ACHN (cell line): ENCODE data around the gene TAPT1.

Experiments used
- DNase-seq: peaks from one replicate; pipeline ENCODE4 v3.0.0-alpha.2; 2015
- in situ Hi-C: cut with HindIII; loops from 2 replicates; pipeline ENCODE4 v1.10.0; 2017; ENCODE audit warnings: low sequenced_read_pairs, low pct_ligation_motif_present, low pct_unique_long_range_greater_than_20kb

The TAPT1 gene

DNA sequence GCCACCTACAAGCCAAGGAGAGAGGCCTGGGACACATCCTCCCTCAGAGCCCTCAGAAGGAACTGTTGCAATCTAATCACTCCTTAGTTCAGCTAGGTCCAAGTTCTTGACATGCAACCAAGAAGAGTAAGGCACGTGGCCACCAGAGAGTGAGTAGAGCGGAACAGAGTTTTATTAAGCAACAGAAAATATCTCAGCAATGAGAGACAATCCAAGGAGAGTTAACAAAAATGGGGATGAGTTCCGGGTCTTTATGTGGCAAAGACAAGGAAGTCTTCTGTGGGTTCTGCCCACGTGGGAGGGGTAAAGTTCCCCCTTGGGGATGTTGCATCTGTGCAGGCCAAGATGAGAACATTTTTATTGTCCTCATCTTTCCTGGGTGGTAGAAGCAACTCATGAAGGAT lies 104.0 kb downstream of the TAPT1 start:
- DNase-seq: no peak
- in situ Hi-C loops: no loop called here

DNA sequence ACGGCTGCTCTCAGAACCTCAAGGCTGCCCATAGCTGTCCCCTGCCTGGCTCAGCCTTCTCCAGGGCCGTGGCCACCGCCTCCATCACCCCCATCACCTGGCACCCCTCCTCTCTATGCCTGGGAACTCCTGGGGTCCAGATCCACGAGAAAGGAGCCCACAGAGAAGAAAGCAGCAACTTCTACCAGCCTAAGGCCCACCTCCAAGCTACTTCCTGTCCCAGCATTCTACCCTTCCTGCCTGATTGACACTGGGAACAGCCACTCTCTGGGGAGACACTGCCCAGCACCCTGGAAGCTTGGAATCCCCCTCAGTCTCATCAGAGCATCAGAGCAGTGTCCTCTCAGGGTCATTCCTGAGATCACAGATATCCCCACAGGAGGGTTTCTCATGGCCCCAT lies 105.6 kb downstream of the TAPT1 start:
- no peak for DNase-seq

DNA sequence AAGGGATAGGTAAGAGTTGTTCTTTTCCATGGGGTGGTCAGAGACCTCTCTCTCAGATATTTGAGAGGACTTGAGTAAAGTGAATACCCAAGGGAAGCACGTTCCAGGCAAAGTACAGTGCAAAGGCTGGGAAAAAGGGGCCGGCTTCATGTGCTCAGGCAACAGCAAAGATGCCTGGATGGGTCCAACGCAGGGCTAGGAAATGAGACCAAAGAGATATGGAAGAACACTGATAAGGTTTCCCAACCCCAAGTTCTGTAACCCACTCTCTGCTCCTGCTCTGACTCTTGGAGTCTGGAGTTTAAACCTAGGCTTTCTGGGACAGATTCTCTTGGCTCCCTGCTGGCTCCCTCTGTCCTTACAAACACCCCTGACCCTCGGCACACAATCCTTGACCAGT lies 106.3 kb downstream of the TAPT1 start:
- DNase-seq: no peak
- in situ Hi-C loops: no loop called here

More for the DNA sequence above, 105.6 kb downstream of the TAPT1 start:
- in situ Hi-C loops: no loop called here

DNA sequence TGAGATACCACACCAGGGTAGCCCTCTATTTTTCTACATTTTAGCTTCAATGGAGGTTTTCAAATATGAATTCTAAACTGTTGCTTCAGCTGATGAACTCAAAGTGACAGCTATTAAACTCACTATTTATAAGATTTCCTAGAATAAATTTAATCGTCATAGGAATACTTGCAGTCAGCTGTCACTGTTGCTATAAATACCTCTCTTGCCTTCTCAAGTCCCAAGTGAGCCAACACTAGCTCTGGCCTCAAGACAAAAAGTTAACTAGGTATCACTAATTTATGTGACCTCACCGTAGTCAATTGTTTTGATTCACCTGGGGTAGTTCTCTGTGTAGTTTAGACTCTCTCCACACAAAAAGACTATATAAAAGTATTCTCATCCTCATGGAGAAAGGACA lies 108.2 kb downstream of the TAPT1 start:
- in situ Hi-C loops: no loop called here
- no peak for DNase-seq

DNA sequence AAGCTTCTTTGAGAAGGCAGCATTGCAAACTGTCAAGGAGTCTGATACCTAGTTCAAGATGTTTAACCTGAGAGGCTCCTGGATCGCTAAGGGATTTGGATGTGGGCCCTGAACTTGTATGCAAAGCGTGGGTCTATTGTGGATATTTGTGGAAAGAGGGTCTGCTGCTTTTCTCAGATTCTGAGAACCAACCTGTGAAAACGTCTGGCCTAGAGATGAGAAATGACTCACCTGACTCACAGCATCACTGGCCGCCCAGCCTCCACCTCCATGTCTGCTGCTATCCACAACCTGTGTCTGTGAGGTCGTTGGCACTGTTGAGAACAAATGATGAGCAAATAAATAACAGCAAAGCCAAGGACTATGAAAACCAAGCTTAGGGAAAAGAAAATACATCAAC lies 109.1 kb downstream of the TAPT1 start:
- in situ Hi-C loops: no loop called here

DNA sequence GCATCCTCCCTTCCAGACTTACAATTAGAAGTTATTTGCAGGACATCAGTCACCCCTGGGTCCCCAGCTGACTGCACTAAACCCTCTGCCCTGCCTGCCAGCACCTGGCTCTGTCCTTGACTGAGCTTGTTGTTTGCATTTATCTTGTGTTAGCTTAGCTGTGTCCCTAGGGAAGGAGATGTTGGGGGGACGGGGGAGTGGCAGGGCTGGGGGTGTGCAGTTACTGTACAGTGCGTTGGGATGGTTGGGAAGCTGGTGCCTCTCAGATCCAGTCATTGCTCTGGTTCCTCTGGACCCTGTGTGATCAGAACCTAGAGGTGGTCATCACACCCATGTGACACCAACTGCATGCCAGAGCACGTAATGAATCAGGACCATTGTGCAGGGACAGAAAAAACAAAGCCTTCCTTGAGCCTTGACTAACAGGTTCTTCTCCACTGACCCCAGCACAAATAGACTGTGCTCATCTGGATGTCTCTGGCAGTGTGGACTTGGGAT lies 109.7 kb downstream of the TAPT1 start:
- in situ Hi-C loops: no loop called here
- DNase-seq: no peak

More for the DNA sequence above, 109.1 kb downstream of the TAPT1 start:
- no peak for DNase-seq

DNA sequence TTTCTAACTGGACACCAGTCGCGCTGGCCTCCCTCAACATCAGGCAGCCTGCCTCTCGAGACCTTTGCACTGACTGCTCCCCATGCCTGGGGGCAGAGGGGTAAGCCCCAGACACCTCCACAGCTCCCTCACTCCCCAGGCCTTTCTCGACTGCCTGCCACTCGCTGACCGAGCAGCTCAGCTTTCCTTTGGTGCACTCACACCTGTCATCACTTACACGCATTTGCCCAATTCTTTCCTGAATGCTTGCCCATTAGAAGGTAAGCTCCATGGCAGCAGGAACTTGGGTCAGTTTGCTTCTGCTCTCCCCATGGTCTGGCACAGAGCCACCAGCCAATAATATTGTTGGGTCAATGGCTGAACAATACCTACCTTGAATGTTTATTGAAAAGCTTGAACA lies 110.3 kb downstream of the TAPT1 start:
- DNase-seq: no peak
- in situ Hi-C loops: no loop called here

DNA sequence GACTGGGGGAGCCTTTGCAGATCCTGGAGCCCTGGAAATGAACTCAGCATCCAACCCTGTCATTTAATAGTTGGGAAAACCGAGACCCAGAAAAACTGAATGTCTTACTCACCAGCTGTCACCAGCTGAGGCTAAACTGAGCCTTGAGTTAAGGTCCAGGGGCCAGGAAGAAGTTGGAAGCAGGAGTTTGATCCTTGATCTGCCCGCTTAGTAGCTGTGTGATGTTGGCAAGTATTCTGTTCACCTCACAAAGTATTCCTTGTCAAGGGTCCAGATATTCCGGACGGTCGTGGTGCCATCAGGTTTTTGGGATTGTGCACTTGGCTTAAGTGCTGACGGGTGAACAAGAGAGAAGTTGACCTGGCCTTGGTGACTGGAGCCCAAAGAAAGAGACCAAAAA lies 111.7 kb downstream of the TAPT1 start:
- in situ Hi-C loops: no loop called here
- no peak for DNase-seq

DNA sequence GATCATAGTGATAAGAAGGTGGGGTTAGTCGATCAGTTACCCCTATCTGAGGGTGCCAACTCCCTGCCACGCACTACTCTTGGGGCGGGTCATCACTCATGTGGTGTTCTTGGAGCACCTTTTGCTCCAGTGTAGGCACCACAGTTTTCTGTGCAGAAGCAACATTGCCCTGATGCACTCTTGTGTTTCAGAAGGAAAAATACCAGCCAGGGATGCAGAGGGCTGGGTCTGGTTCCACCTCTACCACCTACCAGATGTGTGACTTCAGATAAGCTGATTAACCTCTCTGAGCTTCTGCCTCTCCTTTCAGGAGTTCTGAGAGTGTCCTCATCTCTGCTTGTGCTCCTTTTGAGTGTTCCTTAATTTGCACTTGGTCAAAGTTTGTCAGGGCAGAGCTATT lies 112.5 kb downstream of the TAPT1 start:
- no peak for DNase-seq
- in situ Hi-C loops: no loop called here

DNA sequence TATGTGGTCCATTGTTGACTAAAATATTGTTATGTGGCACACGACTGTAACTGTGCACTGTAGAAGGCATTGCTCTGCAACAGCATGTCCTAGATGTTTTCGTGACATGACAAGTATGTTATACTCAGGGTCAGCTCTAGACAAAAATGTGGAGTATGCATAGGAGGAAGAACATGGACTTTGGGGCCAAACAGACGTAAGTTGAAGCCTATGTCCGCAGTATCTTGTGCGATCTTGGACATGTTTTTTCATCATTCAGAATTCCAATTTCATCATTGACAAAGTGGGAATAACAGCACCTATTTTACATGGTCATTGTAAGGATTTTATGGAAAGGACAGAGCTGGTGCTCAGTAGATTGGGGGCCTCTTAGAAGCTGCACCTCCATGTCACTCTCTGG lies 114.7 kb downstream of the TAPT1 start:
- in situ Hi-C loops: no loop called here
- DNase-seq: no peak

DNA sequence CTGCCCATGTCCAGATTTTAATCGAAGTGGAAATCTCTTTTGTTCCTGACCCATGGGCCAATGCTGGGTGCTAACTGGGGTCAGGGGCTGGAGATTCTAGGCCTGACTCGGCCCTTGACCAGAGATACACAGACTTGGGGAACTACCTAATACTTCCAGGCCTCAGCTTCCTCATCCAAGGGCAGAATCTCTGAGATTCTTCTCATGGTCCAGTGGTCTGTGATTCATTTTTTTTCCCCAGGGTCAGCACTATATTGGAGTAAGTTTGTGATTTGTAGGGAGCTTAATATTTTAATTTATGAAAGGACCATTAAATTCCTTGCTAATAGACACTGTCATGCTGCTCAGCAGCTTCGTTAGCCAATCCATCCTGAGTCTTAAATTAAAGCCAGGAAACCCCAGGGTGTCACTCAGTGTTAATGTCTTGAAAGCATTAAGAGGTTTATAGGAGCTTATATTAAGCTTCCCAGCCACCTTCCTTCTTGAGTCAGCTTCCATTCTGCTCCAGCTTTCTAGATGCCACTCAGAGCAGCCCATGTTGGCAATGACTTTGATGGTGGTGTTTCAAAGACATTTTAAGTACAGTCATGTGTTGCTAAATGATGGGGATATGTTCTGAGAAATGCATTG lies 115.5 kb downstream of the TAPT1 start:
- in situ Hi-C loops: no loop called here
- no peak for DNase-seq
